SKM-1 (cell line): ENCODE measurements around the gene HDAC9.

Source experiments
- DNase-seq: peaks from one replicate; lab custom pipeline; 2025; ENCODE audit not compliant: unreplicated experiment; lab: John Stamatoyannopoulos, UW

HDAC9 gene

DNA sequence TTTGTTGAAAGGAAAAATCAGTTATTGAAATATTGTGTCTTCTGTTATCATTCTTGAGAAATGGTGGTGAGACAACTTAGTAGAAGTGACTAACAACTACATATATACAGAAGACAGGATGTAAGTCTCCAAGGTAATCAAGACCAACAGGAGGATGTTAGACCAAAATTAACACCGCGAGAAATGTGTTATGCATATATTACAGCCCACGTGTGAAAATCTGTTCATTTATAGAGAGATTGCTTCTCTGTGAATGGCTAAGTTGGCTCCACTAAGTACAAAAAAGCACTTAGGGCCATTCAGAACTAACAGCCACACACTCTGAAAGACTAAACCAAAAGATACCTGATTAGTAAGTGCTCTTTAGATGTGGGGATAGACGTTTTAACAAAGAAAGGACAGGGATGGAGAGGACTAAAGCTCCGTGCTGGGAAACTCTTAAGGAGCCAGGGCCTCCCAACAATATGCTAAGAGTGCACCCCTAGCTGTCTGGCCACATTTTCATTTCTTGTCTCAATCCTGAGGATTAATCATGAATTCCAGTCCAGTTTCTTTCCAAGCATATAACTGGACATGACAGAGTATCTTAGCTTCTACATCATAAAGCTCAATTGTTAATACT, 26.5 kb downstream of the HDAC9 start:
- no peak for DNase-seq

DNA sequence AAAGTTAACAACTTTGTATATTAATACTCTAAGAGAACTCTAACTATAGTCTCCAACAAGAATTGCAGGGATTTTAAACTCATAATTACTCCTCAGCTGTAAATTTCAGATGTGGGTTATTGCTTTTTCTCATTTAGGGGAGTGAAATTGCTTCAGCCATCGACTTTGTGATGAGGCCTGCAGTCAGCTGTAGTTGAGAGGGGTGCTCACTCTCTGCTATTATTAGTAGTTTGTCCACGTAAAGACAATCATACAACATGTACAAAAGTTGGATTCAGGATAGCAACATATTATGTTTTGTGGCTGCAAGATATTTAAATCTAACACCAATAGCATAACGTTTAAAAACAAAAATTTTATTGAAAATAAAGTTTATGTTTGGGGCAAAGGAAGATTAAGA, 28.7 kb downstream of the HDAC9 start:
- DNase-seq = no peak

DNA sequence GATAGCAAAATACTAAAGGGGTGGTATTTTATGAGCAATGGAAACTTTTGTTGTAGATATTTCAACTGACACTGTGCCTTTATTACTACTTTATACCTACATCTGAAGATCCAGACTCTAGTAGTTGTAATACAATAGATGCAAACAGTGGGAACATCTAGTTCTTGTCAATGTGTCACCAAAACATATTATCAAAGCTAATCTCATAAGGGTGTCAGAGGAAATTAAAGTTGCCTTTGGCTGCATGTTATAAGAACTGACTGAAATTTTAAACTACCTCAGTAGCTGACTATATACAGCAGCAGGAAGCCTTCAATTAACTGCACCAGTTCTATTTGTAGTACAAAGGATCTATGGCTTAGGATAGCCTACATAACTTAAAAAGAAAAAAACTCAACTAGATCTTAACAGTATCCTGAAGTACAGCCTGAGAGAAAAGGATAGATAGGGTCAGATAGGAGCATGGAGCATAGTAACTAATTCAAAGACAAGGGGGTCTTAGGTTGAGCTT, 30.9 kb downstream of the HDAC9 start:
- no peak for DNase-seq

DNA sequence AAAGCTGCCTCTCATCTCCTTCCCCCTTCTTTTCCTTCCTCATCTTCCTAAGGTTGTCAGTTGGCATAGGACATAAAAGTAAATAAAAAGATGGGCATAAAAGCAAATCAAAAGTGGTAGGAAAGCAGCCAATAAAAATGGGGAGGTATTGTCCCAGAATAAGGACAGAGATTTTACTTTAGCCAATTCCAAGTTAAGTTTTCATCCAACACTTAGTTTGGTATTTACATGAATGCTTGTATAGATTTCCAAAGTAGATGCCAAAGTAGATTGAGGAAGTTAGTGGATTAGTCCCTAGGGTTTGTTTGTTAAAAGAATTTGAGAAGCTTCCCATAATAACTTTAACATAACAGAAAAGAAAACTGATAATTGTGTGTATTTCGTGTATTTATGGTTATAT, 33.7 kb downstream of the HDAC9 start:
- DNase-seq = no peak

DNA sequence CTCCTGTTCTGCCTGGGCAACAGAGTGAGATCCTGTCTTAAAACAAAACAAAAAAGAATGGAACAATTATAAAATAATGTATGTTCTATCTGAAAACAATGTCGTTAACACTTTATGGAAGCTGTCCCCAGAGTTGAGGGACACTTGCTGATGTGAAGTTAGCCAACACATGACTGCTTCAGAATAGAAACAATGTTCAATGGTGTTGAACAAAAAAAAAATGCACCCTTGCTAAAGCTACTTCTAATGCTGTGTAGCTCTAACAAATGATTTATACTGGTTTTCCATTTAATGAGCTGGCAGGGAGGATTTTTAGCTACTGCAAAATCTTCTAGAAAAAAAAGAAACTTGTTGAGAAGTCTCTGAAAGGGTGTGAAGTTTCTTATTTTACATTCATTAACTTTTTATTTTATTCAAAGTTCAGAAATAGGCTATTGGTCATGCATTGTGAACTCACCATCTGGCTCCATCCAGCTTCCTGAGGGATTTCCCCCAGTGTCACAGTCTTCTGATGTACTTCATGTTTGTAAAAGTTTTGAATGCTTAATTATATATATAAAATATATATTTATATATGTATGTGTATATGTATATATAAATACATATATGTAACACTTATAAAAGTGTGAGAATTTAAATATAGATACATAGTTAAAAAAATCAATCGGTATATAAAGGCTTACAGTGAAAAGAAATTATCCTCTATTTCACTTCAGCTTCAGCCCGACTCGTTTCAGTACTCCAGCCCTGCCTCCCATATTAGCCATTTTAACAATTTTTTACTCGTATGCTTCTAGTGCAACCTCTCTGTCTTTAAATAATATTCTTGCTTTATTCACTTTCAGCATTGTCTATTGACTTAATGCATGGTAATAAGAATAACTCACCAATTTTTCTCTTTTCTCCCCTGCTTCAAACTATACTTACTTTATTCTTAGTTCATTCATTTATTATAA, 35.0 kb downstream of the HDAC9 start:
- DNase-seq = no peak

DNA sequence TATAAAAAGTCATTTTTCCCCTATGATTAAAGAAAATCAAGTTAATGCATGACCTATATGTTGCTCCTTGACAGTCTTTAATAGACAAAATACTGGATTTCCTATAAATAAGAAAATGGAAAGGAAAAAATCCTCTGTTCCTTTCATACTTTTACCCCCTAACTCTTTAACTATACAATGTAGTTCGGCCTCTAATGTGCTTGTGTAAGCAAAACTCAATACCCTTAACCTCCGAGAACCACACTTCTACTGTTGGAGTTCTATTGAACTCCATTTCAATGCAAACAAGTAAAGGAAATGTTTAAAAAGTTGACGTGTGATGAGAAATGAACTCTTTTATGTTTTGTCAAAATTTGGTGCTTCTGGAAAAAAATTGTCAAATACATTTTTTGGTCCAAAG, 36.0 kb downstream of the HDAC9 start:
- DNase-seq = no peak

DNA sequence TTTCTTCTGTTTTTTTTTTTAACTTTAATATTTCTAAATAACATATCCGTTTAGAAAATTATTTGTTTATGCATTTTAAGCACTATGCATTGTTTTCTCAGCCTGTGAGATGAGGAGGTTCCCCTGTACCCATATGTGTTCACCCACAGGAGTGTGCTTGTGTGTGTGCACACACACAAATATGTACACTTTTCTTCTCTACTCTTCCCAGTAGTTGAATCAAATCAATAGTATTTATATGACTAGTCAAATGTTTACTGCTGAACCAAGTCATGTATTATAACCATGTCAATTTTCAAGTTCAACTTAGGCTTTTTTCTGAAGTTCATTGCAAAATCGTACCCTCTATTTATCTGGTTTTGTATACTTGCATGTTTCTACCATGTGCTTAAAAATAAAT, 37.3 kb downstream of the HDAC9 start:
- DNase-seq = no peak

DNA sequence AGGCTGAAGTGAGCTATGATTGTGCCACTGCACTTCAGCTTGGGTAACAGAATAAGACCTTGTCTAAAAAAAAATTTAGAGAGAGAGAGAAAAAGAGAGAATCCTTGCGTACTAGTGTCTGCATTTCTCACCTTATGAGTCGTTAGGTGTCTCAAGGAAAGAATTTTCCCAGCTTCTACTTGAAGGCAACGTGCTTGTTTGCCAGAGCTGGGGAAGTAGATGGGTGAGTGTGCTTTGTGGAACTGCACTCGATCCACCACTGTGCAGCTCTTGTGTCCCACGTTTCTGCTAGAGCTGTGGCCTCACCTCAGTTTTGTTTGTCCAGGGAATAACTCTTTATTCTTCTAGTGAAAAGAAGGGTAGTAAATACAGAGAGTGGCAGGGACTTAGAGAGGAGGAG, 38.9 kb downstream of the HDAC9 start:
- DNase-seq = no peak

DNA sequence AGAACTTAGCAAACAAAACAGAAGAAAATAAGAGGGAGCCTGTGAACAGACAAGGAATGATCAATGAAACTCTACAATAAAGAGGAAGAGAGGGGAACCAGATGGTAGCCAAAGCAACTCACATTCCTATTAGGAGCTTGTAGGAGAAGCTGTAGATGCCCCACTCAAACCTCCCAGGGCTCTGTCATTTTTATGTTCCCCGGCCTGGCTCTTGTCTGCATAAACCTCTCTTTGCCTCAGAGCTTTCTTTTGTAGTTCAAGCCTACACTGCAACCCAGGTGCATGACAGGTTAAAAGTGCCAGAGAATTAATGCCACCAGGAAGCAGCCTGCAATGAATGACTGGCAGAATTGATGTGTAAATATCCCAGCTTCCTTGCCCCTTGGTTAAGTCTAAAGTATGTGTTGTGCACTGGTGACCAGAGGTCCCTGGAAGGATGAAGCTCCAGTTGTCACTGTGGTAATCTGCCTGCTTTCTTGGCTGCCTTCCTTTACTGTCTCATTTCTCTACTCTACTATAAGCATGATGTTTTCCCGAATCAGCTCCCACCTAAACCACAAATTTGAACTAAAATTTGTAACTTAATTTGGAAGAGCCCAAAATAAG, 40.4 kb downstream of the HDAC9 start:
- no peak for DNase-seq

DNA sequence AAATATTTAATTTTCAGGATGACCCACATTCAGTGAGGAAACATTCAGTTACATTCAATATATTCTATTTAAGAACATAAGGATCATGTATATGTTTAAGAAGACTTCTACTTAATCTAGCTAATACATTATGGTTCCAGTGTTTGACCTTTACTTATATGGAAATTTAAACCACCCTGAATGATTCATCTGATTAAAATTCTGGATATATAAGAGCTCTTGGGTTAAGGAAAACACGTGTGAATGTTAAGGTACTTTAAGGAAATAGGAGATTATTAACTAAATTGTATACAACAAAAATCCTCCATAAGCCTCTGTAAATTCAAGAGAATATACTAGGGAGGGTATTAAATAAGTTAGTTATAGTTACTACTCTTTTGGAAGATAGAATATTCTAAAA, 40.9 kb downstream of the HDAC9 start:
- DNase-seq = no peak

DNA sequence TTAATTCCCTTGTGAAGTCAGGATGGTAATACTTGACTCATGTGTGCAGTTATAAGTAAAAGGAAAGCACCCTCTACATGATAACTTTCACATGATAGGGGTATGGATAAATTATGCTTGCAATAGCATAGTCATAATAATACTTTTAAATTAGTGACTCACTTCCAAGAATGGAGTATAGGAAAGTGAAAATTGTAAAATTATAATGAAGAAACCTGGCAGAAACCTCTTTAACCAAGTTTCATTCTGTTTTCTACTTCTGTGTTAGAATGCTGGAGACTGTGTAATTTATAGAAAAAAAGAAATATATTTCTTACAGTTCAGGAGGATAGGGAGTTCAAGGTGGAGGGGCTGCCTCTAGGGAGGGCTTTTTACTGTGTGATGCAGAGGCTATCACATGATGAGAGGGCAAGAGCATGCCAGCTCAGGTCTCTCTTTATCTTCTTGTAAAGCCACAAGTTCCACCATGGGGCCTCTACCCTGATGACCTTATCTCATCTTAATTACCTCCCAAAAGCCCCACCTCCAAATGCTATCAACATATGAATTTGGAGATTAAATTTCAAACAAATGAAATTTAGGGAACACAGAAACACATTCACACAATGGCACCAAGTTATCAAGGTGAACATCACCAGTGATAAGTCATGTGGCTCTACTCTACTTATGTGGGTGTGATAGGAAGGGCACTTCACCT, 43.2 kb downstream of the HDAC9 start:
- no peak for DNase-seq

DNA sequence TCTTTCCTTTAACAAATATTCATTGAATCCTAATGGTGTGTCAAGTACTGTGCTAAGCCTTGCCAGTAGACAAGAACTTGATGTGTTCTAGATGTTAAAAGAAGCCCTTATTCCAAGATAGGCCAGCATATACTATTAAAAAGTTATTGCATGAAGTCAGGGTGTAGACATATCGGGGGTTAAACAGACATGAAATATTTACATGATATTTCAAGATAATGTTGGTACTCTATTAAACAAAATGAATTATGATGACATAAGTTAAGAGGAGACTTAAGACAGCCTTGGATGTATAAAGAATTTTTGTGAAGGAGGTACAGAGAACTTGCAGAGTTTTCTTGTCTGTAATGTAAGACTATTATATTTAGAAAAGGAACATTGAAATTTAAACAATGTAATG, 44.8 kb downstream of the HDAC9 start:
- no peak for DNase-seq

DNA sequence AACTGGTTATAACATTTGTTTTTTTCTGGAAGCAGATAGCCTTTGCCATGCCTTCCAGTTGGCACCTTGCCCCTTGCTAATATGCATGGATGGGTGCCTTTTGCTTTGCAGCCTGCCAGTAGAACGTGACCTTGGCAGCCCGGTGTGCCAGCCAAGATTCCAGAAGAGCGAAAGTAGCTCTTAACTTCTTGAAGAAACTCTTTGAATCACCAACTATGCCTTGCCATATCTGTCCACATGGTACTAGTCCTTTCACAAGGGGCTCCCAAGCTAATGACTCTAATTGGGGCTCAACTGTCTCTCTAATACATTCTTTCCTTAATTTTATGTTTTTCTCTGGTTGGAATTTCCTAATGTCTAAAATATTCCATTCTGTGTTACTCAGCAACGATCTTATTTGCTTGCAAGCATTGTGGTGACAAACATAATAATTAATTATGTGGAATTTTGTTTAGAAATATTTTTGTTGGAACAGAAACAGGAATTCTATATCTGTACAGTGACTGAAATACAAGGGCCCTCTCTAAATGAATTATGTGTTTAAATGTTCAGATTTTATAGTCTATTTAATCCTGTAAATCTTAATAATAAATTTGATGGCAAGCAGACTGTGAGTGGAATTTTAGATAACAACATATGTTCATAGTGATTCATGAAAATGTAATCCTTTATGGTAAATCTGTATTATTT, 45.8 kb downstream of the HDAC9 start:
- no peak for DNase-seq

DNA sequence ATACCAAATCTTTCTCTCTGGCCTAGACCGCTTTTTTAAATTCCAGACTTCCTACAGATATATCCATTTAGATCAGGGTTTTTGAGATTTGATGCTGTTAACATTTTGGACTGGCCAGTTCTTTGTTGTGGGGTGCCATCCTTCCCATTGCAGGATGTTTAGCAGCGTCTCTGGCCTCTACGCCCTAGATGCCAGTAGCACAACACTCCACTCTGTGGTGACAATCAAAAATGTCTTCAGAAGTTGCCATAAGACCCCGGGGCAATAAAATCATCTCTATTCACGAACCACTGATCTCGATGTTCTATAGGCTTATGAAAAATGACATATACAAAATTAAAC, 46.3 kb downstream of the HDAC9 start:
- no peak for DNase-seq

DNA sequence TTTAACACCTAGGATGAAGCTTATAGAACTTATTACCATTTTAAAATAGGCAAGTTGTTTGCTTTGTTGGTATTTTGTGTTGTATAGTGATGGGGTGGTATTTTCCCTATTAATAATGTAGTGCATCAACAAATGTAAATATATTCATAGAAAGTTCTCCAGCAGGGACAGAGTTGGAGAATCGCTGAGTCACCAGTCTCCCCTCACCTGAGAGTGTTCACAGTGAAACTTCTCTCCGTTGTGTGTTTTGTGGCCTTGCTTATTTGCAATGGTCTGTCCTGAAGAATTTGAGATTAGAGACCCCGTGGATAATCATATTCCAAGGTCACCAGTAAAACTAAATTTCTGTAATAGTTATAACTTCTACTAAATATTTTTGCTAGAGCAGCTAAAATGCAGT, 51.0 kb downstream of the HDAC9 start:
- no peak for DNase-seq

DNA sequence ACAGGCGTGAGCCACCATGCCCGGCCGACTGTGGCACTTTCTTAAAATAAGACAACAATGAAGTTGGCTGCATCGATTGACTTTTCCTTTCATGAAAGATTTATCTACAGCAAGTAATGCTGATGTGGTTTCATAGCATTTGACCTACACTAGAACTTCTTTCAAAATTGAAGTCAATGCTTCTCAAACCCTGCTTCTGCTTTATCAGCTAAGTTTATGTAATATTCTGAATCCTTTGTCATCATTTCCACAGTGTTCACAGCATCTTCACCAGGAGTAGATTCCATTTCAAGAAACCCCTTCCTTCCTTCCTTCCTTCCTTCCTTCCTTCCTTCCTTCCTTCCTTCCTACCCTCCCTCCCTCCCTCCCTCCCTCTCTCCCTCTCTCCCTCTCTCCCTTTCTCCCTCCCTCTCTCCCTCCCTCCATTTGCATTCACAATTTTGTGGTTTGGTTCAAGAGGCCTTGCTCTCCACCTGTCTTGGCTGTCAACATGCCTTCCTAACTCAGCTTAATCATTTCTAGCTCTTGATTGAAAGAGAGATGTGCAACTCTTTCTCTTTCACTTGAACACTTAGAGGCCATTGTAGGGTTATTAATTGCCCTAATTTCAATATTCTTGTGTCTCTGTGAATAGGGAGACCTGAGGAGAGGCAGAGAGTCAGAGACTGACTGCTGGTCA, 52.1 kb downstream of the HDAC9 start:
- no peak for DNase-seq

DNA sequence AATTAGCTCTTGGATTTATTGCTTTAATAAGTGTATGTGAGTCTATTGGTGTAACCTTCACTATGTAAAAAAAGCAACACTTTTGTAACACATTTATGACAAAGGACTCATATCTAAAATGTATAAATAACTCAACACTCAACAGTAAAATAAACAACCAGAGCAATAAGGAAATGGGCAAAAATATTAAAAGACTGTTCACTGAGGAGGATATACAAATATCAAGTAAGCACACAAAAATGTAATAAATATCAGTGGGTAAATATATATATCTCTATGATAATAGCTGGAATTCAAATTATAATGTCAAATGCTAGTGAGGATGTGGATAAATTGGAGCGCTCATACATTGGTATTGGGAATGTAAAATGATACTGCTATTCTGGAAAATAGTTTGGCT, 53.0 kb downstream of the HDAC9 start:
- DNase-seq = no peak

DNA sequence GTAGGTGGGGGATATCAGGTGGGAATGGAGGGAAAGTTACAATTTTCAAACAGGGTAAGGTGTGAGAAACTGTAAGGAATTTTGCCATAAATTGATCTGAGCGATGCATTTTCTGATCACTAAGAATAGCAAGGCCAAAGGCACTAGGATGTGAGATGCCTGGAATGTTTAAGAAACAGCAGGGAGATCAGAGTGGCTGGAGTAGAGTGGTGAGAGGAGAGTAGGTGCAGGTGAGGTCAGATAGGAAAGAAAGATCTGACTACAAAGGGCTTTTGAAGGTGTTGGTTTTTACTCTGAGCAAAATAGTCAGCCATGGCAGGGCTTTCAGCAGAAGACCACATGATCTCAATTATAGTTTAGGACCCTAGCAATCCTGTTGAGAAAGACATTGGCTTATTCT, 55.0 kb downstream of the HDAC9 start:
- DNase-seq = no peak

DNA sequence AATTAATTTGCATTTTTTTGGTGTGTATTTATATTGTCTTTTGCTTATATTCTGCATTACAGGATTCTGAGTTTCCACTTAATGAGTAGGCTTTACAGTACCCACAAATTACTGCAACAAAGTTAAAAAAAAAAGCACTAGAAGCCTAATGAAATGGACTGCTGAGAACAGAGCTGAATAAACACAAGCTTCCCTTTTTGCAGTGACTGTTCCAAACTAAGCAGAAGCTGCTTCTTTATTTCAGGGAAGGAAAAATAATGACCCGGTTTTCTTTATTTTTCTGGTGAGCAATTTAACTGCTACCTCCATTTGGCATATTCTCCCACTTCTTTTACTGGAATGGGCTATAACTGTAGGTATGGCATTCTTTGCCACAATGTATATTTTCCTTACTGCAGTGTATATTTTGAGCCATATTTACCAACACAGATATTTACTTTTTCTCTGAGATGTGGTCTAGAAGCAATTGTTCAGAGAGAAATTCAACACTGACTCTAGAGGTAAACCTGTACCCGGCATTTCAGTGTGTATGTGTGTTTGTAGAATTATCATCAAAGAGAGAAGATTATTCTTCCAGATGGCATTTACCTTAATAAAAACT, 56.9 kb downstream of the HDAC9 start:
- DNase-seq = peak; percentile 25
